GM20431 (cell line): Measurements from ENCODE around the gene SORCS1.

Experiments
- in situ Hi-C: fragments of 300-500 bp; cut with MseI, MboI; formaldehyde crosslinking; loops from one replicate; pipeline ENCODE4 v1.15.0; 2020; ENCODE audit warnings: low sequenced_read_pairs; ENCODE audit not compliant: unreplicated experiment

SORCS1 gene

GRCh38 chr10:106714734-106715555 is 449.6 kb downstream of the SORCS1 start:
- in situ Hi-C loops = no loop called here

DNA sequence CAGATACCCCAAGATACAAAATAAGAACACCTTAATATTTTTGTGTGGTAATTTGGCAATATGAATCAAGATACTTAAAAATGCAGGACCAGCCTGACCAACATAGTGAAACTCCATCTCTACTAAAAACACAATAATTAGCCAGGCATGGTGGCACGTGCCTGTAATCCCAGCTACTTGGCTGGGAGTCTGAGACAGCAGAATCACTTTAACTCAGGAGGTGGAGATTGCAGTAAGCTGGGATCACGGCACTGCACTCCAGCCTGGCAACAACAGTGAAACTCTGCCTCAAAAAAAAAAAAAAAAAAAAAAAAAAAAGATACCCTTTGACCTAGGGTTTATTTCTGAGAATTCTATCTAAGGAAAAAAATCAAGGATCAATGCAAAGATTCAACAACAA is 450.7 kb downstream of the SORCS1 start:
- in situ Hi-C loops = no loop called here

DNA sequence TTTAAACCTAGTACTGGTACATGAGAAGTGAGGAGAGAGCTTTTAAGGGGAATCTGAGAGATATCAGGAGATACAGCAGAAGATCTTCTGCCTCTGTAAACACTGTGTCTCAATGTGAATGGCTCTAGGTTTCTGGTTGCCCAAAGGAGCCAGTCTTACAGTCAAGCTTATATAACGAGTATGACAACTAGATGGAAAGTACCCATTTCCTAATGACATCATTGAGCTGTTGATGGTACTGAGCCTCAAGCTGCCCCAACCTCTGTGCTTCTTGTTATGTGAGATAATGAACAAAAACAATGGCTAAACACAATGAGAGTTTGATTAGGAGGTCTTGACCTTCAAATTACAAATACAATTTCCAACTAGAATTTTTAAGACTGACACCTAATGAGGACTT is 451.5 kb downstream of the SORCS1 start:
- in situ Hi-C loops = no loop called here

- in situ Hi-C loops = no loop called here
Observed at GRCh38 chr10:106711313-106711906, 453.1 kb downstream of the SORCS1 start.

DNA sequence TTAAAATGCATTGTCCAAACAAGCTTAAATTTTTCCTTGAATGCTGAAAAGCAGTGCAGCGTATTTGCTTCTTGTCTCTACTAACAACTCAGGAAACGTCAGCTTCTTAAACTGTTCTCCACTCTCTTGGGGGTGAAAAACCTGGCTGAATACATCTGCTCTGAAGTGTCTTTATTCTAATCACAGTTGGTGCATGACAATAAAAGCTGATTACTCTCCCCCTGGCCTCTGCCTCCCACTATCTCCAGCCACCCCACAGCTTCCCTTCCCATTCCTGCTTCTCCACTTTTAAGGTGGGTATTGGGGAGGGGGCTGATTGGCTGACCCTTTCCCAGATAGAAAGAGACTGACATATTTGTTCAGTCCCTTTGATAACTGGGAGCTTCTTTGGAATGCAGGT is 456.0 kb downstream of the SORCS1 start:
- in situ Hi-C loops = no loop called here

GRCh38 chr10:106707657-106708056 is 456.8 kb downstream of the SORCS1 start:
- in situ Hi-C loops = no loop called here

- in situ Hi-C loops = no loop called here
Observed at GRCh38 chr10:106706127-106706526, 458.4 kb downstream of the SORCS1 start.

DNA sequence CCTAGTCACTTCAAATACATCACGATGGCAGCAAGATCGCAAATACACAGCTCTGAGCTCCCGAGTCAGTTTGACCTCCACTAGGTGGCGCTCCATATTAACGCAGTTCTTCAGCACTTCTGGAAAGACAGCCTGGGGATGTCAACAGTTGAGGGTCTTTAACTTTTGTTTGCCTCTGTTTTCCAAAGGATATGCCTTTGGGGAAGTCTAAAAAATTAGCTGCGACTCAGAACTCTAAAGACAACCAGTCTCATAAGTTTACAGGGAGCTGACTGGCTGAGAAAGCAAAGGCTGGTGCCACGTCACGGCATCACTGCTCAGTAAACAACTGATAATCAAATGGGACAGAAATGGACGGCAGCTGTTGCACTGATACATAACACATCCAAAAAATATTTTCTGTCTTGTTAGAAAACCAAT is 458.8 kb downstream of the SORCS1 start:
- in situ Hi-C loops = no loop called here

- in situ Hi-C loops = no loop called here
Observed at GRCh38 chr10:106696239-106696638, 468.3 kb downstream of the SORCS1 start.

DNA sequence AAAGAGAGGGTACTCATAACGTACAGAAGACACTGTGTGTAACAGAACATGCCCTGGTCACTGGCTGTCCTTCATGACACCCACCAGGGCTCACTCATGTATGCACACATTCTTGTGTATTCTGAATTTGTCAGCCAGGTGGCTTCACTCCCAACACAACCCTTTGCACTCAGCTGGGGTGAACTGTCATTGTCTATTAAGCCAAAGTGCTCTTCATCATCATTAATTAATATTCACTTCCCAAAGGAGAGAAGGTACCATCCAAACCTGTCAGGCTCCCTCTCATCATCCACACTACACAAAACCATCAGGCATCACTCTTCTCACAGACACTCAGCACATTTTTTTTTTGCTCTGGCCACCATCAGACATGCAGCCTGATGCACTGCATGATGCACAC is 469.8 kb downstream of the SORCS1 start:
- in situ Hi-C loops = no loop called here

GRCh38 chr10:106682175-106682574 is 482.3 kb downstream of the SORCS1 start:
- in situ Hi-C loops = no loop called here

DNA sequence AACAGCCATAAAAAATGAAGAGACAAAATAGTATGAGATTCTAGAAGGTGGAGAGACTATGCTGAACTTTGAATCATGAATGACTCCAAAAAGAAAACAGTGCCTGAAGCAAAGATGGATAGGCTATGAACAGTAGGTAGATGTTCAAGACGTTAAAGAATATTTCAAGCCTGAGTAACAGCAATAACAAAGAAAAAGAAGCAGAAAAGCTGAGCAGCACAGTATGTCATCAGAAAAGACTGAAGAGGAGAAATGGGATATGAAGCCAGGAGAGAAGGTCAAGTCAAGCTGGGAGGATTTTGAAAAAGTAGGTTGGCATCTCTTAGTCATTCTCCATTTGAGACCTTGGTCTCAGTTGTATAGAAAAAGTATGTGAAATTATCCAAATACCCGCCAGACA is 484.4 kb downstream of the SORCS1 start:
- in situ Hi-C loops = no loop called here

- in situ Hi-C loops = no loop called here
Observed at GRCh38 chr10:106679314-106679713, 485.2 kb downstream of the SORCS1 start.

DNA sequence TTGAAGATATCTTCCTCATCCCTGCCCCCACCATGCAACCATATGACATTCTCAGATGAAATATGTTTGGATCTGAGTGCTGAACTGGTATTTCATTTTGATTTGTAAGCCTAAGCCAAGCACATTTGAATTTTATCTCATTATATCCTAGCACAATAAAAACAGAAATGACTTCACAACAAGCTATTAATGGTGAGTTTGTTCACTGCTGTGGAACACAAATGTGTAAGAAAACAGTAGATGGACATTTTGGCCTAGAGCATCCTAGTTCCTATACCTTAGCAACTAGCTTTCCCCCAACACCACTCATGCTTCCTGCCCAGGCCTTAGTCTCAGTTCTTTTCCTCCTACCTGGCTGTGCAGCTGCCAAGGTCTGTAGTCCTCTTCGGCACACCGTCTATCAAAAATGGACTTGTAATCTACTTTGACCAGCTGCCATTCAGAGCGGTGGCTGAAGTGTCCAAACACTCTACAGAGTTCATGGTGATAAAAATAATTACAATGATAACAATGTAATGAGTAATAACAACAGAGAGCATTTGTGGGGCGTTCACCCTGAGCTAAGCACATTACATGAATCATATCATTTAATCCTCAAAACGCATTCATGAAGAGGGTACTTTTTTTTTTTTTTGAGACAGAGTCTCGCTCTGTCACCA is 491.9 kb downstream of the SORCS1 start:
- in situ Hi-C loops = no loop called here

DNA sequence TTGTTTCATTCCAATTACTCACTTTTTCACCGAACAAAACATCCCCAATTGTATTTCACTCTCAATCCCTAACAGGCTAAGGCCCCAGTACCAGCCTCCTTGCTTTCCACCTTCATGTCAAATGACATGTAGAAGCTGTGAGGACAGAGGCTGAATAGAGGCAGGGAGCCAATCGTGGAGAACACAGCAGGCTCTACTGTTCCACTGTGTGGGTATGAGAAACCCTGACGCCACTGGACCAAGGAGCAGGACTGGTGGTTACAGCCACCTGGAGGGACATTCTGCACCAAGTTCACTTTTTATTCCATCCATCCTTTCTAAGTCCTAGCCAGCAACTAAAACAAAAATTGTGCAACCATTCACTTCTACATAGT is 502.8 kb downstream of the SORCS1 start:
- in situ Hi-C loops = no loop called here

- in situ Hi-C loops = no loop called here
Observed at GRCh38 chr10:106661133-106661766, 503.3 kb downstream of the SORCS1 start.

DNA sequence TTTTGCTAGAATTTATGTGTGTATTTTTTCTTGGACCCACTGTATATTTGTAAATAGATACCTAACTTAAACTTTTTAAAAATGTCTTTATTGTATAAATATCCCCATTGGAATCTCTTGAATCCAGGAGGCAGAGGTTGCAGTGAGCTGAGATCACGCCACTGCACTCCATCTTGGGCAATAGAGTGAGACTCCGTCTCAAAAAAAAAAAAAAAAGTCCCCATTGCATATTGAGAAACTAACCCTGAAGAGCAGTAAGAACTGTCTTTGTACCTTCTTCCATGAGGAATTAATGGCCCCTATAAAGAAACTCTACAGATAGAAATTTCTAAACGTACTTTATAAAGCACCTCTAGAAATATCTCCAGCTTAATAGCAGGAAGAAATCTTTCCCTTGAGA is 504.0 kb downstream of the SORCS1 start:
- in situ Hi-C loops = no loop called here

DNA sequence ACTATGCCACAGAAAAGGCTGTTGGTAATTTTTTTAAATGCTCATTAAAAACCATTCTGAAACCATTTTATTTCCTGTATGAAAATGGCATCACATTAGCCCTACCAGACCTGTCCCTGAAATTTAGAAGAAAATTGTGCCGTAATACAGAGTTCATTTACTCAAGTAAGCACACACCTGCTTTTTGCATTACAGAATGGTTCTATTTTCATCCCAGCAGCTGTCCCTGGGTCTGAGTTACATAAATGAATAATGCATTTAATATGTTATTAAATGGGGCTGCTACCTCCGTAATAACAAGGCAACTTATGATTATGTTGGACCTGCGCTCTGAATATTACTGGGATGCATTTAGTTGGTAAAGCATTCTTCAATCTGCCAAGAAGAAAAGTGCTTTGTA is 508.9 kb downstream of the SORCS1 start:
- in situ Hi-C loops = no loop called here

- in situ Hi-C loops = no loop called here
Observed at GRCh38 chr10:106655165-106655564, 509.3 kb downstream of the SORCS1 start.

DNA sequence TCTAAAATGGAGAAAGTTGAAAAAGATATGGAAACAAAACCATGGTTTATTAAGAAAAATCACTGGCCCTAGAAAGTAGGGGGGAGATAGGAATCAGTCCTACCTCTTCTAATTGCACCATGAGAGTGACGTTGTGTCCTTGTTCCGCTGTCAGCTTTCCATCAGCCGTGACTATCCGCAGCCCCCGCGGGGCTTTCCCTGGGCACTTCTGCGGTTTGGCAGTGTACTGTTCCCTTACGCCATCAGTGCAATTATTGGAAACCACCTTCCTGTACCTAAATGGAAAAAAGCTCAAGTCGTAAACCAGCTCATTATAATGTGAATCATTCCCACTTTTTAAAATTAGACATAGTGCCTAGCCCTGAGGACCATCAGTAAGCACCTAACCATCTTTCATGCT is 512.2 kb downstream of the SORCS1 start:
- in situ Hi-C loops = no loop called here
